ENCODE results near the gene SHMT2.

Gene SHMT2

GRCh38 chr12:57211791-57212700 lies 17.5 kb upstream of the SHMT2 start:
- TF ChIP-seq SIN3A (IDR thresholded peaks at IDR 0.05; ENCODE audit: borderline replicate concordance, insufficient read depth, low read length) (no peak), TAF1 (IDR thresholded peaks at IDR 0.05; ENCODE audit: borderline replicate concordance, insufficient read depth, low read length) (no peak), REST (IDR thresholded peaks at IDR 0.05; ENCODE audit: insufficient read depth in 1 of 2, low read depth in 2 of 2, low read length in 2 of 2) (no peak), POLR2AphosphoS5 (IDR thresholded peaks at IDR 0.05; ENCODE audit: low read depth, low read length) (no peak), FOXP2 (optimal IDR thresholded peaks at IDR 0.05; ENCODE audit: borderline replicate concordance, extremely low read depth, extremely low read length, insufficient read depth) (no peak)

DNA sequence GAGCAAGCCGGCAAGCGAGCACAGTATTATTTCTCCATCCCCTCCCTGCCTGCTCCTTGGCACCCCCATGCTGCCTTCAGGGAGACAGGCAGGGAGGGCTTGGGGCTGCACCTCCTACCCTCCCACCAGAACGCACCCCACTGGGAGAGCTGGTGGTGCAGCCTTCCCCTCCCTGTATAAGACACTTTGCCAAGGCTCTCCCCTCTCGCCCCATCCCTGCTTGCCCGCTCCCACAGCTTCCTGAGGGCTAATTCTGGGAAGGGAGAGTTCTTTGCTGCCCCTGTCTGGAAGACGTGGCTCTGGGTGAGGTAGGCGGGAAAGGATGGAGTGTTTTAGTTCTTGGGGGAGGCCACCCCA lies 16.8 kb upstream of the SHMT2 start:
- TF ChIP-seq FOXP2 (optimal IDR thresholded peaks at IDR 0.05; ENCODE audit: borderline replicate concordance, extremely low read depth, extremely low read length, insufficient read depth) = no peak
- TF ChIP-seq SIN3A (IDR thresholded peaks at IDR 0.05; ENCODE audit: borderline replicate concordance, insufficient read depth, low read length) = no peak
- TF ChIP-seq REST (IDR thresholded peaks at IDR 0.05; ENCODE audit: insufficient read depth in 1 of 2, low read depth in 2 of 2, low read length in 2 of 2) = no peak
- TF ChIP-seq POLR2AphosphoS5 (IDR thresholded peaks at IDR 0.05; ENCODE audit: low read depth, low read length) = no peak
- TF ChIP-seq TAF1 (IDR thresholded peaks at IDR 0.05; ENCODE audit: borderline replicate concordance, insufficient read depth, low read length) = no peak

DNA sequence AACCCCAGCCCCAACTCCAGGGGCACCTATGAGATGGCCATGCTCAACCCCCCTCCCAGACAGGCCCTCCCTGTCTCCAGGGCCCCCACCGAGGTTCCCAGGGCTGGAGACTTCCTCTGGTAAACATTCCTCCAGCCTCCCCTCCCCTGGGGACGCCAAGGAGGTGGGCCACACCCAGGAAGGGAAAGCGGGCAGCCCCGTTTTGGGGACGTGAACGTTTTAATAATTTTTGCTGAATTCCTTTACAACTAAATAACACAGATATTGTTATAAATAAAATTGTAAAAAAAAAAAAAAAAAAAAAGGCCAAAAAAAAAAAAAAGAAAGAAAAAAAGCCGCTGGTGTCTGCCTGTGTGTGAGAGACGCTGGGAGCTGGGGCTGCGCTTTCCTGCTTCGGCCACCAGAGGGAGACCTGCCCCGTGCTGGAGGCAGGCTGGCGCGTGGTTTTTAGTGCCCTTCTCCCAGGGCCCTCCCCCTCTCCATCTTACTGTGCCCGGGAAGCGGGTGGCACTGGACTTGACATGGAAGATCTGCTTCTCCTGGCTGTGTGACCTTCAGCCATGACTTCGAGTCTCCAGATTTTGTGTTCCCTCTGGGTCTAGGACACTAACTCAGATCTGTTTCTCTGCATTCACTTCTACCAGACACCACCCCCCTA lies 16.3 kb upstream of the SHMT2 start:
- TF ChIP-seq REST (IDR thresholded peaks at IDR 0.05; ENCODE audit: insufficient read depth in 1 of 2, low read depth in 2 of 2, low read length in 2 of 2) = no peak
- no peak for TF ChIP-seq TAF1 (IDR thresholded peaks at IDR 0.05; ENCODE audit: borderline replicate concordance, insufficient read depth, low read length)
- TF ChIP-seq FOXP2 (optimal IDR thresholded peaks at IDR 0.05; ENCODE audit: borderline replicate concordance, extremely low read depth, extremely low read length, insufficient read depth) = no peak
- no peak for TF ChIP-seq POLR2AphosphoS5 (IDR thresholded peaks at IDR 0.05; ENCODE audit: low read depth, low read length)
- no peak for TF ChIP-seq SIN3A (IDR thresholded peaks at IDR 0.05; ENCODE audit: borderline replicate concordance, insufficient read depth, low read length)

GRCh38 chr12:57213763-57214397 lies 15.6 kb upstream of the SHMT2 start:
- no peak for TF ChIP-seq FOXP2 (optimal IDR thresholded peaks at IDR 0.05; ENCODE audit: borderline replicate concordance, extremely low read depth, extremely low read length, insufficient read depth)
- no peak for TF ChIP-seq TAF1 (IDR thresholded peaks at IDR 0.05; ENCODE audit: borderline replicate concordance, insufficient read depth, low read length)
- TF ChIP-seq POLR2AphosphoS5 (IDR thresholded peaks at IDR 0.05; ENCODE audit: low read depth, low read length) = no peak
- TF ChIP-seq SIN3A (IDR thresholded peaks at IDR 0.05; ENCODE audit: borderline replicate concordance, insufficient read depth, low read length) = no peak
- TF ChIP-seq REST (IDR thresholded peaks at IDR 0.05; ENCODE audit: insufficient read depth in 1 of 2, low read depth in 2 of 2, low read length in 2 of 2) = no peak

Measured in PFSK-1 (cell line).